ENCODE results near the gene TWIST1. TPM values are rescaled to one million over a fixed set of nuclear protein-coding genes. Genes with fewer than 3 reads are reported as not detected.

TWIST1 gene
- polyA plus RNA-seq, 1 of the 3 experiments (the other 2 are of a cell fraction): 170 TPM

DNA sequence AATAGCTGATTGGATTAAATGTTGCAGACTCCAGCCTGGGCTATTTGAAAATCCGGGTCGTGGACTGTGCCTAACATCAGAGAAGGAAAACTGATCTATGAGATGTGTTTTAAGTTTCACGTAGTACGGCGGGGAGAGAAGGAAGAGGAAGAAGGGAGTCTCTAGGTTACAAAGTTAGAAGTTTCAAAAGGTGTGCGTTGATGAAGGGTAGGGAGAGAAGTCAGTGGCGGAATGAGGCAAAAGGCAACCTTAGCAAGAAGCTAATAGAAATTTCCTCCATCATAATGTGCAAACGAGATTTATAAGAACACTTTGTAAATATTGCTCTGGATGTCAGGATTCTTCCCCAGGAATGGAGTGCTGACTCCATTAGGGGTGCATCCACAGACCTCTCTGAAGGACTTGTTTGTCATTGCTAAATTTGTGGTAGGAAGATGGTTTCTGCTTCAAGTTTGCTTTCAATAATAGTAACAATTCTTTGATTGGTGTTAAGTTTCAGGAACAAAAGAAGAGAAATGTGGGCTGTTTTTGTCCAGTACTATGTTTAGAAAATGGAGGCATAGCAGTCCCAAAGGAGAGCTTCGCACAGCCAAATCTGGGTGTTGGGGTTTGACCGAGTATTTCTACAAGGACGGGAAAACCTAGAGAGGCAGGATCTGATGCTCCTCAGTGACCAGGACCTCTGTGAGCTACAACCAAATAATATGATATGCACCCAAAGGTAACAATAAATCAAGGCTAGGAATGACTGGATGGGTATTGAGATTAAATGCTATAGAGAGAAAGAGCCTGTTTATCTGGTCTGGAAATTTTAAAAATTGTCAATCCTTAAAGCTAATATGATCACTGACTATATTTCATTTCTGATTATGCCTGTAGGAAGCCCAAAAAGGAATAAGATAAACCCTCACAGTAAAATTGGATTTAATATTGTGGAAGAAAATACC, 8.2 kb downstream of the TWIST1 start (continued):
- TF ChIP-seq SIN3A (IDR thresholded peaks at IDR 0.05; ENCODE audit: borderline replicate concordance, low read depth, low read length): peak; percentile 14; the same call in 1 of the 2 replicates
- TF ChIP-seq, protein P1, sequence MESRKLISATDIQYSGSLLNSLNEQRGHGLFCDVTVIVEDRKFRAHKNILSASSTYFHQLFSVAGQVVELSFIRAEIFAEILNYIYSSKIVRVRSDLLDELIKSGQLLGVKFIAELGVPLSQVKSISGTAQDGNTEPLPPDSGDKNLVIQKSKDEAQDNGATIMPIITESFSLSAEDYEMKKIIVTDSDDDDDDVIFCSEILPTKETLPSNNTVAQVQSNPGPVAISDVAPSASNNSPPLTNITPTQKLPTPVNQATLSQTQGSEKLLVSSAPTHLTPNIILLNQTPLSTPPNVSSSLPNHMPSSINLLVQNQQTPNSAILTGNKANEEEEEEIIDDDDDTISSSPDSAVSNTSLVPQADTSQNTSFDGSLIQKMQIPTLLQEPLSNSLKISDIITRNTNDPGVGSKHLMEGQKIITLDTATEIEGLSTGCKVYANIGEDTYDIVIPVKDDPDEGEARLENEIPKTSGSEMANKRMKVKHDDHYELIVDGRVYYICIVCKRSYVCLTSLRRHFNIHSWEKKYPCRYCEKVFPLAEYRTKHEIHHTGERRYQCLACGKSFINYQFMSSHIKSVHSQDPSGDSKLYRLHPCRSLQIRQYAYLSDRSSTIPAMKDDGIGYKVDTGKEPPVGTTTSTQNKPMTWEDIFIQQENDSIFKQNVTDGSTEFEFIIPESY (IDR thresholded peaks at IDR 0.05; ENCODE audit: borderline replicate concordance, low read depth): no peak
- TF ChIP-seq GATA2 (CRISPR knock-in tag; IDR thresholded peaks at IDR 0.05): no peak; the same call in 1 of the 2 replicates
- no peak; the same call in 1 of the 2 replicates for TF ChIP-seq JUND (IDR thresholded peaks at IDR 0.05)
- 0 out of 2 replicates have a peak, but pooled peaks have one; percentile 27 for TF ChIP-seq RCOR1 (IDR thresholded peaks at IDR 0.05; ENCODE audit: low read length)
- no peak for TF ChIP-seq FOSL2 (IDR thresholded peaks at IDR 0.05; ENCODE audit: borderline replicate concordance, low read depth)
- peak in 1 of 2 experiments; percentile 69; a peak in 1 of 4 replicates for TF ChIP-seq EP300 (IDR thresholded peaks at IDR 0.05; ENCODE audit: borderline replicate concordance in 1 of 2, low read depth in 1 of 2, low read length in 1 of 2)
- TF ChIP-seq CHD2 (IDR thresholded peaks at IDR 0.05; ENCODE audit: low read length, partially characterized antibody): no peak
- no peak for TF ChIP-seq TEAD4 (IDR thresholded peaks at IDR 0.05; ENCODE audit: borderline replicate concordance, insufficient read depth)
- TF ChIP-seq SMC3 (IDR thresholded peaks at IDR 0.05; ENCODE audit: low read depth, low read length): no peak
- TF ChIP-seq NRF1 (IDR thresholded peaks at IDR 0.05; ENCODE audit: low read depth, low read length): no peak
- TF ChIP-seq RXRA (IDR thresholded peaks at IDR 0.05; ENCODE audit: borderline replicate concordance, low read depth): no peak
- no peak for TF ChIP-seq EZH2phosphoT487 (IDR thresholded peaks at IDR 0.05; ENCODE audit: borderline replicate concordance, low read depth)
- TF ChIP-seq FOXM1 (IDR thresholded peaks at IDR 0.05; ENCODE audit: low read depth): no peak
- TF ChIP-seq POLR2AphosphoS5 (IDR thresholded peaks at IDR 0.05; ENCODE audit: low read depth, low read length): no peak; the same call in 1 of the 2 replicates

DNA sequence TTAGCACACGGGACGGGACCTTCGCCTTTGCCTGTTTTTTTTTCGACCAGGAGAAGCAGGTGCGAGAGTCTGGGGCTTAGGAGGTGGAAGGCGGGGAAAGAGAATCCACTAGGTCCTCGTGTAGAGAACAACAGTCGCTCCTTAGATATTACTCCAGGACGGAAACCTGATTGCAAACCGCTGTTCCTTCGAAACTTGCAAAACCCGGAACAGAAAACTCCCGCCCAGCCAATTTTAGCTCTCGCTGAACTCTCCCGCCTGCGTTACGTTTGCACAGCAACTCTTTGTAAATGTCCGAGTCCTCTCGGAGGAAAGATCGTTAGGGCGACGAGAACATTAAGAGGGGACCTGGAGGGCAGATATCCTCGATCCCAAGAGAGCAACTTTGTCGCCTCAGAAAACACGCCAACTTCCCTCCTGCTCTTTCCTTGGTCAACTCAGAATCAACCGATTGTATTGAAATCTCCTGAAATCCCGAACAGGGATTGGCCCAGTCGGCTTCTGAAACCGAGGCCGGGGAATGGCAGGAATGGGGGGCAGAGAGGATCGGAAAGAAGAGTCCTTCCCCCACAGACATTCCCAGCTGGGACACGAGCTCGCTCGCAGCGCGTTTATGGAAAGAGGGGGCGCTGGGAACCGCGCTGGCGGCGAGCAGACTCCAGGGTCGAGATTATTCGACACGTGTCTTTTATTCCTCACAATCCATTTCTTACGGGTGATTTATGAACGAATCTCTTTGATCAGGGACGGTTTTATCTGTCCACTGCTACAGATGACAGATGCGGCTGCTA, 9.9 kb downstream of the TWIST1 start:
- H3K9ac ChIP-seq: peak overlapping the region; percentile 95
- no peaks in the 10 kb centered on the region for H3K27me3 ChIP-seq (ENCODE audit: insufficient read depth)
- 7% methylated on average over 48 of the region's 48 CpGs for WGBS (ENCODE audit: low lambda C conversion rate)
- H3K4me3 ChIP-seq (ENCODE audit: low read depth in 2 of 2, low read length in 1 of 2): peak overlapping the region; percentile 92 to 100
- H3K4me2 ChIP-seq: peak overlapping the region; percentile 88
- peak overlapping the region; percentile 96 to 100 for H3K27ac ChIP-seq (ENCODE audit: low read depth in 2 of 2, low read length in 1 of 2)
- no peaks in the 10 kb centered on the region for H3K9me2 ChIP-seq
- H3K4me1 ChIP-seq (ENCODE audit: control insufficient read depth in 1 of 2, insufficient read depth in 2 of 2, low read depth in 1 of 2, low read length in 1 of 2): peaks cover 21 to 79% of the 10 kb centered on the region in 2 experiments; a peak in 3 of 4 replicates
- peak; percentile 77 for DNase-seq
- H3K36me3 ChIP-seq (replicated peaks in 1 of 2; ENCODE audit: control insufficient read depth in 1 of 2, insufficient read depth in 2 of 2, low read length in 1 of 2): peaks cover 11 to 55% of the 10 kb centered on the region in 2 experiments
- H4K20me1 ChIP-seq (ENCODE audit: insufficient read depth): no peaks in the 10 kb centered on the region
- peaks cover 36% of the 10 kb centered on the region for H3F3A ChIP-seq (replicated peaks; ENCODE audit: insufficient read depth)
- H2AFZ ChIP-seq (ENCODE audit: low read depth): peak overlapping the region; percentile 54; the same call in 1 of the 2 replicates
- H3K9me3 ChIP-seq: no peaks in the 10 kb centered on the region
- ChIA-PET CTCF (interaction anchor here (0.6 to 7.5 kb wide), 12 partner anchors 10 to 755 kb away, joined by 3 to 92 read pairs (median 4); partner anchors contain the start of gene TWIST1), POLR2A (interaction anchor here (0.7 to 7.2 kb wide), 20 partner anchors 8 to 755 kb away, joined by 3 to 151 read pairs (median 9); partner anchors contain the start of genes HDAC9 and TWIST1)
- peaks cover 100% of the 10 kb centered on the region for H3K79me2 ChIP-seq (ENCODE audit: insufficient read depth)
- TF ChIP-seq, protein P2, sequence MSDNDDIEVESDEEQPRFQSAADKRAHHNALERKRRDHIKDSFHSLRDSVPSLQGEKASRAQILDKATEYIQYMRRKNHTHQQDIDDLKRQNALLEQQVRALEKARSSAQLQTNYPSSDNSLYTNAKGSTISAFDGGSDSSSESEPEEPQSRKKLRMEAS (IDR thresholded peaks at IDR 0.05; ENCODE audit: low read depth): peak; percentile 78
- TF ChIP-seq SMC3 (IDR thresholded peaks at IDR 0.05; ENCODE audit: low read depth, low read length) (peak; percentile 24; the same call in 1 of the 2 replicates), RFX5 (IDR thresholded peaks at IDR 0.05; ENCODE audit: low read length) (no peak), RCOR1 (IDR thresholded peaks at IDR 0.05; ENCODE audit: low read length) (no peak), MXI1 (IDR thresholded peaks at IDR 0.05; ENCODE audit: low read depth, low read length) (peak; percentile 73; the same call in 1 of the 2 replicates), ELF1 (IDR thresholded peaks at IDR 0.05) (no peak; the same call in 1 of the 2 replicates), NRF1 (IDR thresholded peaks at IDR 0.05; ENCODE audit: low read depth, low read length) (no peak), RAD21 (IDR thresholded peaks at IDR 0.05; ENCODE audit: low read length) (no peak; the same call in 1 of the 2 replicates), FOSL2 (IDR thresholded peaks at IDR 0.05; ENCODE audit: borderline replicate concordance, low read depth) (no peak), GATA2 (CRISPR knock-in tag; IDR thresholded peaks at IDR 0.05) (peak; percentile 89)
- TF ChIP-seq, protein P3, sequence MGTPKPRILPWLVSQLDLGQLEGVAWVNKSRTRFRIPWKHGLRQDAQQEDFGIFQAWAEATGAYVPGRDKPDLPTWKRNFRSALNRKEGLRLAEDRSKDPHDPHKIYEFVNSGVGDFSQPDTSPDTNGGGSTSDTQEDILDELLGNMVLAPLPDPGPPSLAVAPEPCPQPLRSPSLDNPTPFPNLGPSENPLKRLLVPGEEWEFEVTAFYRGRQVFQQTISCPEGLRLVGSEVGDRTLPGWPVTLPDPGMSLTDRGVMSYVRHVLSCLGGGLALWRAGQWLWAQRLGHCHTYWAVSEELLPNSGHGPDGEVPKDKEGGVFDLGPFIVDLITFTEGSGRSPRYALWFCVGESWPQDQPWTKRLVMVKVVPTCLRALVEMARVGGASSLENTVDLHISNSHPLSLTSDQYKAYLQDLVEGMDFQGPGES (IDR thresholded peaks at IDR 0.05; ENCODE audit: low read depth, low read length): no peak
- TF ChIP-seq, protein P4, sequence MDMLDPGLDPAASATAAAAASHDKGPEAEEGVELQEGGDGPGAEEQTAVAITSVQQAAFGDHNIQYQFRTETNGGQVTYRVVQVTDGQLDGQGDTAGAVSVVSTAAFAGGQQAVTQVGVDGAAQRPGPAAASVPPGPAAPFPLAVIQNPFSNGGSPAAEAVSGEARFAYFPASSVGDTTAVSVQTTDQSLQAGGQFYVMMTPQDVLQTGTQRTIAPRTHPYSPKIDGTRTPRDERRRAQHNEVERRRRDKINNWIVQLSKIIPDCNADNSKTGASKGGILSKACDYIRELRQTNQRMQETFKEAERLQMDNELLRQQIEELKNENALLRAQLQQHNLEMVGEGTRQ (IDR thresholded peaks at IDR 0.05; ENCODE audit: borderline replicate concordance, low read depth, low read length): no peak

Data from SK-N-SH (cell line).